ENCODE data around the gene MYO9A.
"Not testable (repeated sequence)": the region's sequence is repeated elsewhere in the genome, so short reads cannot be mapped to it uniquely, and the experiment has no call there.

GRCh38 chr15:72071448-72071825, 46.5 kb downstream of the MYO9A start:
- TF ChIP-seq POLR2A (IDR thresholded peaks at IDR 0.05; ENCODE audit: low read length); GATA1 (IDR thresholded peaks at IDR 0.05; ENCODE audit: low read depth, low read length): not testable (repeated sequence)
